ENCODE measurements around the gene OSBPL10. TPM values are rescaled to one million over a fixed set of nuclear protein-coding genes. Genes with fewer than 3 reads are reported as not detected.

Gene OSBPL10
- total and polyA plus RNA-seq, 2 of the 8 experiments (the other 6 are each of a cell fraction or from before 2014, with no cell fraction given): 26.2 to 86.7 TPM

- Histone ChIP-seq H3K4ac (replicated peaks; ENCODE audit: insufficient read length, low read depth, low read length) (no peak overlapping the region), H3K14ac (ENCODE audit: insufficient read length) (no peak overlapping the region), H3K9ac (replicated peaks in 1 of 4; ENCODE audit: extremely low read depth in 1 of 4, low read depth in 3 of 4, low read length in 3 of 4) (no peak overlapping the region), H3K18ac (ENCODE audit: extremely low read depth, low read length) (no peak overlapping the region), H3K36me3 (ENCODE audit: control insufficient read depth in 2 of 4, insufficient read depth in 4 of 4, low read length in 3 of 4) (peaks cover 0 to 9% (median 4%) of the 10 kb centered on the region in 4 experiments; a peak in 6 of 8 replicates), H4K5ac (ENCODE audit: insufficient read length, low read depth, low read length) (no peak overlapping the region), H3K9me3 (ENCODE audit: insufficient read depth in 2 of 2, low read depth in 1 of 2, low read length in 1 of 2) (no peaks in the 10 kb centered on the region), H2BK12ac (ENCODE audit: low read depth, low read length) (no peak overlapping the region), H3K79me2 (ENCODE audit: control insufficient read depth in 1 of 2, insufficient read depth in 2 of 2, low read length in 2 of 2) (no peaks in the 10 kb centered on the region), H2BK15ac (ENCODE audit: low read length) (no peak overlapping the region), H3K23me2 (ENCODE audit: low read depth, low read length) (no peaks in the 10 kb centered on the region), H2BK20ac (ENCODE audit: low read length) (no peak overlapping the region), H4K8ac (ENCODE audit: extremely low read depth, insufficient read depth, low read length) (no peak overlapping the region), H3K4me1 (replicated peaks in 1 of 4; ENCODE audit: control insufficient read depth in 3 of 4, insufficient read depth in 4 of 4, low read length in 3 of 4) (no peaks in the 10 kb centered on the region), H4K91ac (replicated peaks; ENCODE audit: insufficient read length, low read length) (no peak overlapping the region), H2AK5ac (ENCODE audit: low read depth, low read length) (no peak overlapping the region), H3K23ac (ENCODE audit: insufficient read length) (no peak overlapping the region), H3K4me2 (ENCODE audit: insufficient read depth in 1 of 2, low read depth in 2 of 2, low read length in 2 of 2) (no peak overlapping the region), H2AFZ (ENCODE audit: low read length) (no peak overlapping the region), H4K20me1 (replicated peaks in 1 of 2; ENCODE audit: control insufficient read depth in 1 of 2, insufficient read depth in 2 of 2, low read length in 2 of 2) (peaks cover 0 to 2% of the 10 kb centered on the region in 2 experiments), H2BK120ac (replicated peaks; ENCODE audit: low read depth, low read length) (no peak overlapping the region), H3K79me1 (ENCODE audit: low read depth, low read length) (no peaks in the 10 kb centered on the region; the same call in 1 of the 2 replicates), H3K27me3 (replicated peaks in 1 of 4; ENCODE audit: control insufficient read depth in 3 of 4, extremely low read depth in 1 of 4, insufficient read depth in 3 of 4, low read length in 3 of 4) (no peaks in the 10 kb centered on the region), H2BK5ac (ENCODE audit: low read depth, low read length) (no peak overlapping the region), H3K27ac (ENCODE audit: low read depth, low read length) (no peak overlapping the region), H3K56ac (replicated peaks; ENCODE audit: insufficient read length, low read depth, low read length) (no peak overlapping the region), H3K4me3 (ENCODE audit: extremely low read depth in 1 of 4, insufficient read depth in 2 of 4, low read depth in 3 of 4, low read length in 4 of 4) (no peak overlapping the region)
- DNase-seq (ENCODE audit: low read depth in 1 of 2, low spot score in 2 of 2): no peak
- CTCF ChIA-PET (ENCODE audit: partially characterized antibody): no interaction called here
- POLR2A ChIA-PET (ENCODE audit: partially characterized antibody): interaction anchor here (1.0 kb wide), 1 partner anchor 12 kb away, joined by 3 read pairs; no protein-coding TSS in a partner anchor
- 90% methylated on average over 4 of the region's 4 CpGs; no CpG with 5 or more reads in 1 of the 2 experiments for WGBS, 2 experiments (ENCODE audit: extremely low coverage in 1 of 2, insufficient coverage in 1 of 2, insufficient read length in 1 of 2, insufficient replicate concordance in 2 of 2, low coverage in 1 of 2, low lambda C conversion rate in 2 of 2, missing lambda C conversion rate in 1 of 2)
- FAIRE-seq: no peak
- TF ChIP-seq HDAC2 (IDR thresholded peaks at IDR 0.05; ENCODE audit: borderline replicate concordance in 1 of 2, low read depth in 2 of 2, low read length in 2 of 2): no peak
- TF ChIP-seq MAFK (IDR thresholded peaks at IDR 0.05; ENCODE audit: low read depth, low read length): no peak
- no peak for TF ChIP-seq TAF1 (IDR thresholded peaks at IDR 0.05; ENCODE audit: low read depth, low read length)
- no peak for TF ChIP-seq TAF7 (optimal IDR thresholded peaks at IDR 0.05; ENCODE audit: borderline replicate concordance, low read depth, low read length)
- no peak for TF ChIP-seq SIX5 (IDR thresholded peaks at IDR 0.05; ENCODE audit: low read depth, low read length)
- no peak for TF ChIP-seq BACH1 (IDR thresholded peaks at IDR 0.05; ENCODE audit: low read length)
- no peak for TF ChIP-seq SP1 (IDR thresholded peaks at IDR 0.05; ENCODE audit: low read depth, low read length)
- TF ChIP-seq FOSL1 (IDR thresholded peaks at IDR 0.05; ENCODE audit: insufficient read depth, low read depth, low read length): no peak
- no peak for TF ChIP-seq KDM4A (IDR thresholded peaks at IDR 0.05; ENCODE audit: low read depth, low read length, severe bottlenecking)
- no peak for TF ChIP-seq MAX (IDR thresholded peaks at IDR 0.05)
- TF ChIP-seq CREB1 (IDR thresholded peaks at IDR 0.05): no peak
- TF ChIP-seq PHF8 (conservative IDR thresholded peaks at IDR 0.05; ENCODE audit: low read depth, low read length): no peak
- no peak for TF ChIP-seq RNF2 (IDR thresholded peaks at IDR 0.05; ENCODE audit: borderline replicate concordance, low read depth, low read length, missing control alignments, poor library complexity, severe bottlenecking)
Observed at GRCh38 chr3:31668242-31668641, 312.8 kb downstream of the OSBPL10 start.
